Measurements from ENCODE around the gene PTPA.

DNA sequence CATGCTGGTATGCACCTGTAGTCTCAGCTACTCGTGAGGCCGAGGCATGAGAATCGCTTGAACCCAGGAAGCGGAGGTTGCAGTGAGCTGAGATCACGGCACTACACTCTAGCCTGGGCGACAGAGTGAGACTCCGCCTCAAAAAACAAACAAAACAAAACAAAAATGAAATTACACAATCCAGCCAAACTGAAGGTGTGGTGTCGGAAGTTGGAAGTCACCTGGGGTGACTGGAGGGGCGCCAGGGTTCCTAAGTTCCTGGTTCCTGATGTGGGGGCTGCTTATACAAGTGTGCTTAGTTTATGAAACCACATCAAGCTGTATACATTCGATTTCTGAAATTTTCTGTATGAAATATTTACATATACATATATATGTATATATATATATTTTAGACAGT is 34.0 kb upstream of the PTPA start:
- TF ChIP-seq, protein P1, sequence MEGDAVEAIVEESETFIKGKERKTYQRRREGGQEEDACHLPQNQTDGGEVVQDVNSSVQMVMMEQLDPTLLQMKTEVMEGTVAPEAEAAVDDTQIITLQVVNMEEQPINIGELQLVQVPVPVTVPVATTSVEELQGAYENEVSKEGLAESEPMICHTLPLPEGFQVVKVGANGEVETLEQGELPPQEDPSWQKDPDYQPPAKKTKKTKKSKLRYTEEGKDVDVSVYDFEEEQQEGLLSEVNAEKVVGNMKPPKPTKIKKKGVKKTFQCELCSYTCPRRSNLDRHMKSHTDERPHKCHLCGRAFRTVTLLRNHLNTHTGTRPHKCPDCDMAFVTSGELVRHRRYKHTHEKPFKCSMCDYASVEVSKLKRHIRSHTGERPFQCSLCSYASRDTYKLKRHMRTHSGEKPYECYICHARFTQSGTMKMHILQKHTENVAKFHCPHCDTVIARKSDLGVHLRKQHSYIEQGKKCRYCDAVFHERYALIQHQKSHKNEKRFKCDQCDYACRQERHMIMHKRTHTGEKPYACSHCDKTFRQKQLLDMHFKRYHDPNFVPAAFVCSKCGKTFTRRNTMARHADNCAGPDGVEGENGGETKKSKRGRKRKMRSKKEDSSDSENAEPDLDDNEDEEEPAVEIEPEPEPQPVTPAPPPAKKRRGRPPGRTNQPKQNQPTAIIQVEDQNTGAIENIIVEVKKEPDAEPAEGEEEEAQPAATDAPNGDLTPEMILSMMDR (IDR thresholded peaks at IDR 0.05): no peak
- TF ChIP-seq ZFX (IDR thresholded peaks at IDR 0.05; ENCODE audit: borderline replicate concordance): no peak
